AG10803 (cell line): ENCODE data around the gene LRRN1.

Experiments
- DNase-seq: peaks from one replicate; pipeline ENCODE4 v3.0.0; 2010; ENCODE audit warnings: low read depth
- H3K4me3 ChIP-seq: 2 replicates; pipeline ENCODE4 v1.5.1; 2011; ENCODE audit warnings: mild to moderate bottlenecking, low read length, control low read depth
- CTCF ChIP-seq: conservative IDR thresholded peaks from 2 replicates; pipeline ENCODE4 v1.5.1; 2011; ENCODE audit warnings: mild to moderate bottlenecking, low read length, control low read depth, inconsistent platforms

LRRN1 gene

GRCh38 chr3:3792391-3792790 lies 6.8 kb upstream of the LRRN1 start:
- DNase-seq, result no peak
- H3K4me3 ChIP-seq, result no peak overlapping the region
- TF ChIP-seq CTCF, result no peak

GRCh38 chr3:3798631-3799113 lies 559 bp upstream of the LRRN1 start:
- no peak for DNase-seq
- no peak for TF ChIP-seq CTCF
- H3K4me3 ChIP-seq, result no peak overlapping the region

- no peak overlapping the region for H3K4me3 ChIP-seq
- no peak for TF ChIP-seq CTCF
- no peak for DNase-seq
Observed at GRCh38 chr3:3800080-3800455, 837 bp downstream of the LRRN1 start.

- TF ChIP-seq CTCF, result no peak
- H3K4me3 ChIP-seq, result no peak overlapping the region
- DNase-seq, result no peak
Observed at GRCh38 chr3:3800685-3801493, 1.7 kb downstream of the LRRN1 start.

- H3K4me3 ChIP-seq, result no peak overlapping the region
- TF ChIP-seq CTCF, result no peak
- DNase-seq, result no peak
Observed at GRCh38 chr3:3801494-3801841, 2.2 kb downstream of the LRRN1 start.

- DNase-seq, result no peak
- no peak overlapping the region for H3K4me3 ChIP-seq
- no peak for TF ChIP-seq CTCF
Observed at GRCh38 chr3:3802046-3802445, 2.8 kb downstream of the LRRN1 start.

- TF ChIP-seq CTCF, result no peak
- no peak overlapping the region for H3K4me3 ChIP-seq
- DNase-seq, result no peak
Observed at GRCh38 chr3:3804560-3804959, 5.3 kb downstream of the LRRN1 start.
